ENCODE data around the gene FGFR3. TPM values are rescaled to one million over a fixed set of nuclear protein-coding genes. Genes with fewer than 3 reads are reported as not detected.

FGFR3 gene
- total RNA-seq, 2 donors from 2014 or later, result 8.7 to 78.2 TPM

- no peak for DNase-seq (ENCODE audit: low spot score)
- intact Hi-C loops (cut with DNase I), result loop anchor here (5.0 kb wide), 1 partner anchor 65 kb away; no protein-coding TSS in a partner anchor
- H3K4me3 ChIP-seq, result no peak overlapping the region
- H3K36me3 ChIP-seq, result peaks cover 14% of the 10 kb centered on the region in 2 donors
- 66% methylated on average over 11 of the region's 11 CpGs for WGBS
- TF ChIP-seq POLR2A (IDR thresholded peaks at IDR 0.05) (no peak), POLR2AphosphoS5 (IDR thresholded peaks at IDR 0.05) (no peak), CTCF (IDR thresholded peaks at IDR 0.05) (no peak)
- no peak overlapping the region for H3K27ac ChIP-seq
- no peaks in the 10 kb centered on the region for H3K27me3 ChIP-seq (replicated peaks; ENCODE audit: insufficient read depth)
- H3K9me3 ChIP-seq, result no peaks in the 10 kb centered on the region
- H3K4me1 ChIP-seq (replicated peaks), result peaks cover 8% of the 10 kb centered on the region
Observed at GRCh38 chr4:1812720-1813119, 19.6 kb downstream of the FGFR3 start.

- H3K4me3 ChIP-seq, result no peak overlapping the region
- no peak for DNase-seq (ENCODE audit: low spot score)
- H3K36me3 ChIP-seq, result peaks cover 14% of the 10 kb centered on the region in 2 donors
- no peak overlapping the region for H3K27ac ChIP-seq
- no peaks in the 10 kb centered on the region for H3K27me3 ChIP-seq (replicated peaks; ENCODE audit: insufficient read depth)
- peaks cover 5% of the 10 kb centered on the region for H3K4me1 ChIP-seq (replicated peaks)
- intact Hi-C loops (cut with DNase I), result loop anchor here (5.0 kb wide), 1 partner anchor 66 kb away; no protein-coding TSS in a partner anchor
- 73% methylated on average over 9 of the region's 9 CpGs for WGBS
- H3K9me3 ChIP-seq, result no peaks in the 10 kb centered on the region
- TF ChIP-seq POLR2AphosphoS5 (IDR thresholded peaks at IDR 0.05), result no peak
- TF ChIP-seq CTCF (IDR thresholded peaks at IDR 0.05), result no peak
- TF ChIP-seq POLR2A (IDR thresholded peaks at IDR 0.05), result no peak
Observed at GRCh38 chr4:1813231-1813630, 20.1 kb downstream of the FGFR3 start.

GRCh38 chr4:1813915-1814314 is 20.8 kb downstream of the FGFR3 start:
- intact Hi-C loops (cut with DNase I), result loop anchor here (5.0 kb wide), 1 partner anchor 67 kb away; no protein-coding TSS in a partner anchor
- TF ChIP-seq CTCF (IDR thresholded peaks at IDR 0.05) (no peak), POLR2AphosphoS5 (IDR thresholded peaks at IDR 0.05) (no peak), POLR2A (IDR thresholded peaks at IDR 0.05) (no peak)
- H3K27ac ChIP-seq, result no peak overlapping the region
- H3K4me1 ChIP-seq (replicated peaks), result no peaks in the 10 kb centered on the region
- H3K9me3 ChIP-seq, result no peaks in the 10 kb centered on the region
- DNase-seq (ENCODE audit: low spot score), result no peak
- no peaks in the 10 kb centered on the region for H3K27me3 ChIP-seq (replicated peaks; ENCODE audit: insufficient read depth)
- no peak overlapping the region for H3K4me3 ChIP-seq
- 76% methylated on average over 9 of the region's 9 CpGs for WGBS
- peaks cover 14% of the 10 kb centered on the region in 2 donors for H3K36me3 ChIP-seq

GRCh38 chr4:1814453-1814852 is 21.4 kb downstream of the FGFR3 start:
- H3K27ac ChIP-seq, result no peak overlapping the region
- no peak for DNase-seq (ENCODE audit: low spot score)
- WGBS, result 98% methylated on average over 8 of the region's 8 CpGs
- no peaks in the 10 kb centered on the region for H3K4me1 ChIP-seq (replicated peaks)
- no peaks in the 10 kb centered on the region for H3K9me3 ChIP-seq
- H3K27me3 ChIP-seq (replicated peaks; ENCODE audit: insufficient read depth), result no peaks in the 10 kb centered on the region
- H3K4me3 ChIP-seq, result no peak overlapping the region
- TF ChIP-seq CTCF (IDR thresholded peaks at IDR 0.05) (no peak), POLR2A (IDR thresholded peaks at IDR 0.05) (no peak), POLR2AphosphoS5 (IDR thresholded peaks at IDR 0.05) (no peak)
- H3K36me3 ChIP-seq, result peaks cover 14% of the 10 kb centered on the region in 2 donors
- intact Hi-C loops (cut with DNase I), result loop anchor here (5.0 kb wide), 1 partner anchor 67 kb away; no protein-coding TSS in a partner anchor
